Mesothelial cell of epicardium (in vitro differentiated cells): Measurements from ENCODE around the gene PDE3B. TPM values are rescaled to one million over a fixed set of nuclear protein-coding genes. Genes with fewer than 3 reads are reported as not detected.

ENCODE experiments used
- DNase-seq, 2 experiments: peaks; one replicate each; pipeline ENCODE4 v3.0.0; 2021; ENCODE audit warnings: low spot score in 2 of 2; ENCODE audit not compliant: unreplicated experiment in 2 of 2
- H3K27ac Mint-ChIP-seq: 2 replicates; pipeline ENCODE4 v1.8.0; 2021; ENCODE audit warnings: mixed read lengths
- H3K27me3 Mint-ChIP-seq: 2 replicates; pipeline ENCODE4 v1.8.0; 2021; ENCODE audit warnings: low read depth, mixed read lengths
- H3K36me3 Mint-ChIP-seq: 2 replicates; pipeline ENCODE4 v1.8.0; 2021; ENCODE audit warnings: mixed read lengths
- H3K4me1 Mint-ChIP-seq: 2 replicates; pipeline ENCODE4 v1.8.0; 2021; ENCODE audit warnings: mixed read lengths
- H3K4me3 Mint-ChIP-seq: 2 replicates; pipeline ENCODE4 v1.8.0; 2021; ENCODE audit warnings: mild to moderate bottlenecking, moderate library complexity, mixed read lengths
- H3K9me3 Mint-ChIP-seq: 2 replicates; pipeline ENCODE4 v1.8.0; 2021; ENCODE audit warnings: mixed read lengths
- total RNA-seq: library from RNA; stranded (reverse); gene quantifications from 3 replicates; pipeline ENCODE4 v1.2.1, GENCODE V29; 2021
- TF ChIP-seq, protein P1 (sequence below): fragments of 200-600 bp; sonication (generic); IDR thresholded peaks from one replicate; pipeline ENCODE4 v1.5.0; 2021; ENCODE audit warnings: antibody characterized with exemption; ENCODE audit not compliant: unreplicated experiment

PDE3B gene
- total RNA-seq, 1 donor from 2014 or later, result 12.3 TPM

GRCh38 chr11:14818779-14819178, 175.2 kb downstream of the PDE3B start:
- no peak for DNase-seq
- H3K9me3 Mint-ChIP-seq, result no peaks in the 10 kb centered on the region
- no peak overlapping the region for H3K4me3 Mint-ChIP-seq
- H3K27me3 Mint-ChIP-seq, result no peaks in the 10 kb centered on the region
- TF ChIP-seq, protein P1, sequence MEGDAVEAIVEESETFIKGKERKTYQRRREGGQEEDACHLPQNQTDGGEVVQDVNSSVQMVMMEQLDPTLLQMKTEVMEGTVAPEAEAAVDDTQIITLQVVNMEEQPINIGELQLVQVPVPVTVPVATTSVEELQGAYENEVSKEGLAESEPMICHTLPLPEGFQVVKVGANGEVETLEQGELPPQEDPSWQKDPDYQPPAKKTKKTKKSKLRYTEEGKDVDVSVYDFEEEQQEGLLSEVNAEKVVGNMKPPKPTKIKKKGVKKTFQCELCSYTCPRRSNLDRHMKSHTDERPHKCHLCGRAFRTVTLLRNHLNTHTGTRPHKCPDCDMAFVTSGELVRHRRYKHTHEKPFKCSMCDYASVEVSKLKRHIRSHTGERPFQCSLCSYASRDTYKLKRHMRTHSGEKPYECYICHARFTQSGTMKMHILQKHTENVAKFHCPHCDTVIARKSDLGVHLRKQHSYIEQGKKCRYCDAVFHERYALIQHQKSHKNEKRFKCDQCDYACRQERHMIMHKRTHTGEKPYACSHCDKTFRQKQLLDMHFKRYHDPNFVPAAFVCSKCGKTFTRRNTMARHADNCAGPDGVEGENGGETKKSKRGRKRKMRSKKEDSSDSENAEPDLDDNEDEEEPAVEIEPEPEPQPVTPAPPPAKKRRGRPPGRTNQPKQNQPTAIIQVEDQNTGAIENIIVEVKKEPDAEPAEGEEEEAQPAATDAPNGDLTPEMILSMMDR, result no peak
- H3K27ac Mint-ChIP-seq, result no peak overlapping the region
- H3K4me1 Mint-ChIP-seq, result no peaks in the 10 kb centered on the region
- H3K36me3 Mint-ChIP-seq, result peaks cover 11% of the 10 kb centered on the region

GRCh38 chr11:14819596-14819995, 176.0 kb downstream of the PDE3B start:
- H3K27me3 Mint-ChIP-seq, result no peaks in the 10 kb centered on the region
- no peak for DNase-seq
- peaks cover 8% of the 10 kb centered on the region for H3K9me3 Mint-ChIP-seq
- TF ChIP-seq, protein P1, result no peak
- peaks cover 19% of the 10 kb centered on the region for H3K36me3 Mint-ChIP-seq
- H3K27ac Mint-ChIP-seq, result no peak overlapping the region
- H3K4me3 Mint-ChIP-seq, result no peak overlapping the region
- H3K4me1 Mint-ChIP-seq, result no peaks in the 10 kb centered on the region

GRCh38 chr11:14821031-14821430, 177.4 kb downstream of the PDE3B start:
- Mint-ChIP-seq H3K27ac (no peak overlapping the region), H3K9me3 (peaks cover 22% of the 10 kb centered on the region), H3K4me3 (no peak overlapping the region), H3K27me3 (no peaks in the 10 kb centered on the region), H3K36me3 (peaks cover 31% of the 10 kb centered on the region), H3K4me1 (no peaks in the 10 kb centered on the region)
- TF ChIP-seq, protein P1, result no peak
- no peak for DNase-seq

DNA sequence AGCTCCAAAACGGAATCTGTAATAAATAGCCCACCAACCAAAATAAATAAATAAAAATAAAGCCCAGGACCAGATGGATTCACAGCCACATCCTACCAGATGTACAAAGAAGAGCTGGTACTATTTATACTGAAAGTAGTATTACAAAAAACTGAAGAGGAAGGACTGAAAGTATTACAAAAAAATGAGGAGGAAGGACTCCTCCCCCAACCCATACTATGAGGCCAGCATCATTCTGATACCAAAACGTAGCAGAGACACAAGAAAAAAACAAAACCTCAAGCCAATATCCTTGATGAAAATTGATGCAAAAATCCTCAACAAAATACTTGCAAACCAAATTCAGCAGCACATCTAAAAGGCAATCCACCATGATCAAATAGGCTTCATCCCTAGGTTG, 183.0 kb downstream of the PDE3B start:
- Mint-ChIP-seq H3K27ac (no peak overlapping the region), H3K4me3 (no peak overlapping the region), H3K4me1 (no peaks in the 10 kb centered on the region), H3K9me3 (peaks cover 46% of the 10 kb centered on the region), H3K27me3 (no peaks in the 10 kb centered on the region), H3K36me3 (peaks cover 33% of the 10 kb centered on the region)
- TF ChIP-seq, protein P1, result no peak
- DNase-seq, result no peak

- TF ChIP-seq, protein P1, result no peak
- Mint-ChIP-seq H3K27me3 (no peaks in the 10 kb centered on the region), H3K9me3 (peaks cover 4% of the 10 kb centered on the region), H3K27ac (no peak overlapping the region), H3K4me1 (no peaks in the 10 kb centered on the region), H3K4me3 (no peak overlapping the region), H3K36me3 (peaks cover 13% of the 10 kb centered on the region)
- no peak for DNase-seq
Observed at GRCh38 chr11:14835496-14836492, 192.2 kb downstream of the PDE3B start.
